H1 (cell line): ENCODE data around the gene CCNI. TPM values are rescaled to one million over a fixed set of nuclear protein-coding genes. Genes with fewer than 3 reads are reported as not detected.

Experiments
- CTCF ChIA-PET: fragments of 300-600 bp; sonication (Branson Sonifier 250); formaldehyde crosslinking; loops from one replicate; lab custom pipeline; 2021; ENCODE audit not compliant: partially characterized antibody; lab: Charles Lee
- POLR2A ChIA-PET: fragments of 300-600 bp; sonication (Branson Sonifier 250); formaldehyde crosslinking; loops from one replicate; lab custom pipeline; 2021; ENCODE audit warnings: inconsistent platforms; ENCODE audit not compliant: partially characterized antibody; lab: Charles Lee
- DNase-seq, 2 experiments: peaks; one replicate each; pipeline versions ENCODE4 v3.0.0 to v3.0.0-alpha.2; 2010 to 2022; ENCODE audit warnings: low spot score in 2 of 2, low read depth in 1 of 2, mixed read lengths in 1 of 2
- FAIRE-seq: peaks from 2 replicates; lab custom pipeline; 2011; peaks lifted over from hg19 to GRCh38; lab: Jason Lieb, UNC
- H2AFZ ChIP-seq: 2 replicates; pipeline ENCODE4 v1.8.1; 2012; ENCODE audit warnings: low read length, inconsistent platforms
- H2AK5ac ChIP-seq: 2 replicates; pipeline ENCODE4 v1.6.1; 2013; ENCODE audit warnings: low read depth, low read length
- H2BK120ac ChIP-seq: replicated peaks from 2 replicates; pipeline ENCODE3; 2013; ENCODE audit warnings: low read depth, low read length, inconsistent platforms
- H2BK12ac ChIP-seq: 2 replicates; pipeline ENCODE4 v1.6.1; 2013; ENCODE audit warnings: low read depth, low read length
- H2BK15ac ChIP-seq: 2 replicates; pipeline ENCODE4 v1.6.1; 2013; ENCODE audit warnings: low read length
- H2BK20ac ChIP-seq: 2 replicates; pipeline ENCODE4 v1.6.1; 2013; ENCODE audit warnings: low read length
- H2BK5ac ChIP-seq: 2 replicates; pipeline ENCODE4 v1.6.1; 2013; ENCODE audit warnings: low read depth, low read length
- H3K14ac ChIP-seq: 2 replicates; pipeline ENCODE4 v1.6.1; 2013; ENCODE audit warnings: inconsistent platforms; ENCODE audit not compliant: insufficient read length
- H3K18ac ChIP-seq: 2 replicates; pipeline ENCODE4 v1.6.1; 2013; ENCODE audit warnings: low read length; ENCODE audit errors: extremely low read depth
- H3K23ac ChIP-seq: 2 replicates; pipeline ENCODE4 v1.6.1; 2013; ENCODE audit warnings: inconsistent platforms; ENCODE audit not compliant: insufficient read length
- H3K23me2 ChIP-seq: 2 replicates; pipeline ENCODE4 v1.6.1; 2013; ENCODE audit warnings: low read depth, low read length
- H3K27ac ChIP-seq: 2 replicates; pipeline ENCODE4 v1.6.1; 2011; ENCODE audit warnings: low read depth, low read length, inconsistent platforms
- H3K27me3 ChIP-seq, 4 experiments: replicated peaks in 1 of 4; 1 replicate in 1 of 4; 2 replicates in 3 of 4; pipeline versions ENCODE4 v1.6.1 to v1.8.1; 2011 to 2013; ENCODE audit warnings: low read length in 3 of 4, mild to moderate bottlenecking in 3 of 4, inconsistent platforms in 2 of 4, mixed read lengths in 2 of 4, moderate library complexity in 1 of 4; ENCODE audit not compliant: control insufficient read depth in 3 of 4, insufficient read depth in 3 of 4; ENCODE audit errors: extremely low read depth in 1 of 4
- H3K36me3 ChIP-seq, 4 experiments: 2 replicates each; pipeline versions ENCODE4 v1.6.1 to v1.8.1; 2011 to 2013; ENCODE audit warnings: mild to moderate bottlenecking in 4 of 4, low read length in 3 of 4, moderate library complexity in 2 of 4, control low read depth in 1 of 4, inconsistent platforms in 1 of 4; ENCODE audit not compliant: insufficient read depth in 4 of 4, control insufficient read depth in 2 of 4
- H3K4ac ChIP-seq: replicated peaks from 2 replicates; pipeline ENCODE3; 2013; ENCODE audit warnings: low read length, low read depth, mixed read lengths, inconsistent platforms; ENCODE audit not compliant: insufficient read length
- H3K4me1 ChIP-seq, 4 experiments: replicated peaks in 1 of 4; 1 replicate in 1 of 4; 2 replicates in 3 of 4; pipeline versions ENCODE4 v1.6.1 to v1.8.1; 2011 to 2013; ENCODE audit warnings: low read length in 3 of 4, inconsistent platforms in 2 of 4, mixed read lengths in 1 of 4; ENCODE audit not compliant: insufficient read depth in 4 of 4, control insufficient read depth in 3 of 4
- H3K4me2 ChIP-seq, 2 experiments: 2 replicates each; pipeline versions ENCODE4 v1.6.1 to v1.8.1; 2011 to 2013; ENCODE audit warnings: low read depth in 2 of 2, low read length in 2 of 2, control low read depth in 1 of 2, inconsistent platforms in 1 of 2, mild to moderate bottlenecking in 1 of 2; ENCODE audit not compliant: insufficient read depth in 1 of 2
- H3K4me3 ChIP-seq, 4 experiments: fragments of 200-600, 300-600 bp in 1 of 4; sonication (generic), shearing (Covaris generic), sonication (Bioruptor Twin) in 1 of 4; 2 replicates each; pipeline versions ENCODE4 v1.5.1 to v1.8.1; 2011 to 2016; ENCODE audit warnings: low read length in 4 of 4, low read depth in 3 of 4, control low read depth in 2 of 4, inconsistent platforms in 2 of 4, mild to moderate bottlenecking in 2 of 4, mixed read lengths in 1 of 4, moderate library complexity in 1 of 4; ENCODE audit not compliant: insufficient read depth in 2 of 4; ENCODE audit errors: extremely low read depth in 1 of 4
- H3K56ac ChIP-seq: replicated peaks from 2 replicates; pipeline ENCODE3; 2013; ENCODE audit warnings: low read depth, mild to moderate bottlenecking, mixed read lengths, low read length, inconsistent platforms; ENCODE audit not compliant: insufficient read length
- H3K79me1 ChIP-seq: 2 replicates; pipeline ENCODE4 v1.6.1; 2013; ENCODE audit warnings: low read depth, low read length, control low read depth
- H3K79me2 ChIP-seq, 2 experiments: 2 replicates each; pipeline versions ENCODE4 v1.6.1 to v1.8.1; 2012 to 2013; ENCODE audit warnings: low read length in 2 of 2, mild to moderate bottlenecking in 2 of 2, inconsistent platforms in 1 of 2; ENCODE audit not compliant: insufficient read depth in 2 of 2, control insufficient read depth in 1 of 2
- H3K9ac ChIP-seq, 4 experiments: replicated peaks in 1 of 4; 1 replicate in 1 of 4; 2 replicates in 3 of 4; pipeline versions ENCODE4 v1.6.1 to v1.8.1; 2011 to 2013; ENCODE audit warnings: low read depth in 3 of 4, low read length in 3 of 4, control low read depth in 2 of 4, mild to moderate bottlenecking in 2 of 4, moderate library complexity in 2 of 4, inconsistent platforms in 1 of 4; ENCODE audit errors: extremely low read depth in 1 of 4
- H3K9me3 ChIP-seq, 2 experiments: 2 replicates each; pipeline versions ENCODE4 v1.6.1 to v1.8.1; 2012 to 2013; ENCODE audit warnings: mild to moderate bottlenecking in 2 of 2, moderate library complexity in 2 of 2, control low read depth in 1 of 2, inconsistent platforms in 1 of 2, low read depth in 1 of 2, low read length in 1 of 2, mixed read lengths in 1 of 2; ENCODE audit not compliant: insufficient read depth in 2 of 2
- H4K20me1 ChIP-seq, 2 experiments: replicated peaks in 1 of 2; 2 replicates each; pipeline versions ENCODE3 to v1.8.1; 2011 to 2013; ENCODE audit warnings: inconsistent platforms in 2 of 2, low read length in 2 of 2, mild to moderate bottlenecking in 1 of 2; ENCODE audit not compliant: insufficient read depth in 2 of 2, control insufficient read depth in 1 of 2
- H4K5ac ChIP-seq: 2 replicates; pipeline ENCODE4 v1.6.1; 2013; ENCODE audit warnings: low read length, low read depth, mixed read lengths, inconsistent platforms; ENCODE audit not compliant: insufficient read length
- H4K8ac ChIP-seq: 2 replicates; pipeline ENCODE4 v1.8.0; 2013; ENCODE audit warnings: mild to moderate bottlenecking, moderate library complexity, low read length, inconsistent platforms; ENCODE audit not compliant: insufficient read depth; ENCODE audit errors: extremely low read depth
- H4K91ac ChIP-seq: replicated peaks from 2 replicates; pipeline ENCODE3; 2013; ENCODE audit warnings: low read length, mixed read lengths, inconsistent platforms; ENCODE audit not compliant: insufficient read length
- CEBPB ChIP-seq: IDR thresholded peaks from 2 replicates; pipeline ENCODE4 v1.6.1; 2012; ENCODE audit warnings: low read depth, low read length
- CHD2 ChIP-seq: IDR thresholded peaks from 2 replicates; pipeline ENCODE4 v1.6.1; 2012; ENCODE audit warnings: low read length, improper control_type of control experiment
- CREB1 ChIP-seq: IDR thresholded peaks from 2 replicates; pipeline ENCODE4 v1.6.1; 2012; ENCODE audit warnings: inconsistent platforms
- EZH2 ChIP-seq: fragments of 200-600 bp; sonication (generic); IDR thresholded peaks from 2 replicates; pipeline ENCODE4 v1.7.1; 2012; ENCODE audit warnings: low read depth, mild to moderate bottlenecking, moderate library complexity, low read length, inconsistent platforms; ENCODE audit not compliant: severe bottlenecking
- FOSL1 ChIP-seq: IDR thresholded peaks from 2 replicates; pipeline ENCODE4 v1.6.1; 2011; ENCODE audit warnings: mild to moderate bottlenecking, low read depth, low read length, moderate library complexity; ENCODE audit not compliant: insufficient read depth
- KDM1A ChIP-seq: fragments of 200-600, 300-600 bp; sonication (generic); IDR thresholded peaks from 2 replicates; pipeline ENCODE4 v1.7.1; 2016; ENCODE audit warnings: mild to moderate bottlenecking, low read length, borderline replicate concordance
- KDM5A ChIP-seq: fragments of 200-600 bp; IDR thresholded peaks from 2 replicates; pipeline ENCODE4 v1.7.1; 2012; ENCODE audit warnings: mild to moderate bottlenecking, low read length, inconsistent platforms, mixed read lengths
- MAFK ChIP-seq: IDR thresholded peaks from 2 replicates; pipeline ENCODE4 v1.6.1; 2012; ENCODE audit warnings: low read depth, mild to moderate bottlenecking, improper control_type of control experiment, low read length
- NRF1 ChIP-seq: IDR thresholded peaks from 2 replicates; pipeline ENCODE4 v1.6.1; 2011; ENCODE audit warnings: mild to moderate bottlenecking, low read depth, low read length, improper control_type of control experiment
- POU5F1 ChIP-seq: IDR thresholded peaks from 2 replicates; pipeline ENCODE4 v1.6.1; 2011; ENCODE audit warnings: low read depth, mild to moderate bottlenecking, low read length, moderate library complexity
- RFX5 ChIP-seq: IDR thresholded peaks from 2 replicates; pipeline ENCODE4 v1.6.1; 2011; ENCODE audit warnings: low read depth, low read length, improper control_type of control experiment, borderline replicate concordance
- RXRA ChIP-seq: IDR thresholded peaks from 2 replicates; pipeline ENCODE4 v1.6.1; 2011; ENCODE audit warnings: low read depth, mild to moderate bottlenecking, low read length, moderate library complexity; ENCODE audit not compliant: insufficient read depth
- TAF7 ChIP-seq: optimal IDR thresholded peaks from 2 replicates; pipeline ENCODE3; 2011; ENCODE audit warnings: low read depth, mild to moderate bottlenecking, inconsistent platforms, low read length, moderate library complexity, borderline replicate concordance
- USF2 ChIP-seq: IDR thresholded peaks from 2 replicates; pipeline ENCODE4 v1.6.1; 2011; ENCODE audit warnings: low read length, improper control_type of control experiment
- WGBS, 2 experiments: shearing (Covaris generic) in 1 of 2; methylation state at CpG; one replicate each; pipeline versions ENCODE4 v1.1.6 to v1.1.7; 2013 to 2015; ENCODE audit warnings: low lambda C conversion rate in 2 of 2, mixed read lengths in 2 of 2, inconsistent platforms in 1 of 2, low coverage in 1 of 2, missing lambda C conversion rate in 1 of 2; ENCODE audit not compliant: insufficient replicate concordance in 2 of 2, insufficient coverage in 1 of 2, insufficient read length in 1 of 2; ENCODE audit errors: extremely low coverage in 1 of 2, missing lambda C conversion rate in 1 of 2; 5-methylcytosine and 5-hydroxymethylcytosine counted together
- polyA plus RNA-seq, 7 experiments: library from polyadenylated mRNA; depleted of rRNA in 3 of 7; stranded (reverse) in 5 of 7; unstranded in 2 of 7; fragments of >200 nt in 5 of 7; fragments of 200-250 nt in 2 of 7; gene quantifications; 1 replicate in 5 of 7; 2 replicates in 1 of 7; 4 replicates in 1 of 7; pipeline versions ENCODE4 v1.2.1 to v1.2.3, GENCODE V29; 2011 to 2013; ENCODE audit warnings: missing spikeins in 2 of 7, mixed read lengths in 2 of 7
- total RNA-seq: library from RNA; stranded (reverse); fragmentation: NEBNext Ultra II Directional; extraction: Animal tissue kit (Norgen Biotek cat#: 25700); gene quantifications from 2 replicates; pipeline ENCODE4 v1.2.1, GENCODE V29; 2021

Gene CCNI
- total and polyA plus RNA-seq, 2 of the 8 experiments (the other 6 are each of a cell fraction or from before 2014, with no cell fraction given): 97.8 to 234 TPM

GRCh38 chr4:76997532-76997931, 78.3 kb downstream of the CCNI start:
- H3K27me3 ChIP-seq: no peaks in the 10 kb centered on the region
- H2AFZ ChIP-seq: no peak overlapping the region
- H3K4me3 ChIP-seq: no peak overlapping the region
- no peak overlapping the region; the same call in 1 of the 2 replicates for H2BK5ac ChIP-seq
- H3K4me2 ChIP-seq: peak overlapping the region in 1 of 2 experiments; percentile 15; a peak in 1 of 4 replicates
- no peak overlapping the region for H2BK12ac ChIP-seq
- no peak for DNase-seq
- H4K5ac ChIP-seq: no peak overlapping the region
- CTCF ChIA-PET: no interaction called here
- no peaks in the 10 kb centered on the region; the same call in 1 of the 2 replicates for H3K79me1 ChIP-seq
- no peak overlapping the region for H3K27ac ChIP-seq
- no peak for FAIRE-seq
- peaks cover 0 to 11% of the 10 kb centered on the region in 2 experiments; a peak in 1 of 4 replicates for H3K79me2 ChIP-seq
- no peak overlapping the region for H4K8ac ChIP-seq
- 38% methylated on average over 5 of the region's 5 CpGs; no CpG with 5 or more reads in 1 of the 2 experiments for WGBS, 2 experiments
- no peak overlapping the region for H2AK5ac ChIP-seq
- H3K23ac ChIP-seq: no peak overlapping the region
- H3K23me2 ChIP-seq: no peaks in the 10 kb centered on the region
- H3K36me3 ChIP-seq: peaks cover 0 to 13% (median 2%) of the 10 kb centered on the region in 4 experiments; a peak in 3 of 8 replicates
- H3K56ac ChIP-seq: no peak overlapping the region
- no peak overlapping the region for H3K9ac ChIP-seq
- H3K14ac ChIP-seq: no peak overlapping the region
- H3K18ac ChIP-seq: no peak overlapping the region
- H4K20me1 ChIP-seq: no peaks in the 10 kb centered on the region
- H3K4ac ChIP-seq: no peak overlapping the region
- no peak overlapping the region for H2BK120ac ChIP-seq
- no peak overlapping the region for H2BK15ac ChIP-seq
- H4K91ac ChIP-seq: no peak overlapping the region
- H3K4me1 ChIP-seq: peaks cover 2 to 22% (median 13%) of the 10 kb centered on the region in 4 experiments; a peak in 3 of 7 replicates
- POLR2A ChIA-PET: interaction anchor here (0.6 to 1.9 kb wide), 3 partner anchors 10 to 25 kb away, joined by 3 to 5 read pairs (median 3); no protein-coding TSS in a partner anchor
- no peak overlapping the region for H2BK20ac ChIP-seq
- no peaks in the 10 kb centered on the region for H3K9me3 ChIP-seq
- TF ChIP-seq TAF7 (no peak), RFX5 (no peak), CREB1 (no peak), EZH2 (no peak), RXRA (no peak), MAFK (no peak), USF2 (no peak), KDM1A (no peak), CHD2 (no peak), KDM5A (no peak), POU5F1 (no peak), FOSL1 (no peak), CEBPB (no peak), NRF1 (no peak)
